Measurements from ENCODE around the gene PRPF40A.

PRPF40A gene

DNA sequence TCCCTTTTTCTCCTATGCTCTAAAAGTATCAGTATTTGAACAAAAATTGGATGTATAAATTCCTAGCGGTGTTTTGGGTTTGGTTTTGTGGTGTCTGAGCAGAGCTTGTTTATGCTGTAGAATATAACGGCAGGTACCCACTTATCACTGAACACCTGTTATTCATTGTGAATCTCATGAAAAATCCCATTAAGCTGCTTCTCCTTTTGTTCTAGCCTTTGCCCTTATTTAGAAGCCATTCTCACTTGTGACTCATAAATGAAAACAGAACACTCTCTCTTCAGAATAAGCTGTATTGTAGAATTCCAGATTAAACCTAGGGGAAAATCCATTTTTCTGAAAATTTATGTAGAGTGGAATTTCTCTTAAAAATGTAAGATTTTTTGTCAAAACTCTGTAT is 104.0 kb downstream of the PRPF40A start:
- no peak for DNase-seq

GRCh38 chr2:152611458-152612231 is 105.6 kb downstream of the PRPF40A start:
- no peak for DNase-seq

- DNase-seq: no peak
These were observed 107.6 kb downstream of the PRPF40A start for GRCh38 chr2:152609699-152610098.

DNA sequence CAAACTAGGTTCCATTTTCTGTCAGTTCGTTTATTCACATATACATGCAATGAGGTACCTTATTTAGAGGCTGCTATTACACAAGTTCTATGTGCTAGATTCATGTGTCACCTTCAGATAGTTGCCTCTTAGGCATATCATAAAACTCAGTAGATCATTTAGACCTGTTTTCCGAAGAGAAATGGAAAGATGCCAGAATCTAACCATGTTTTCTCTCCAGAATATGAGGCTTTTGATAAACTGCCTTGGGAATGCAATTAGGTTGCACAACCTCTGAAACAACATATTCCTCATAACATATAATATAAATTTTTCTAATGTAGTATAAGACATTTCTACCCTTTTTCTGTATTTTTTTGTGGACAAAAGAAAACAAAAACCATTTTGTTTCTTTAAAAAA is 108.1 kb downstream of the PRPF40A start:
- DNase-seq: no peak

DNA sequence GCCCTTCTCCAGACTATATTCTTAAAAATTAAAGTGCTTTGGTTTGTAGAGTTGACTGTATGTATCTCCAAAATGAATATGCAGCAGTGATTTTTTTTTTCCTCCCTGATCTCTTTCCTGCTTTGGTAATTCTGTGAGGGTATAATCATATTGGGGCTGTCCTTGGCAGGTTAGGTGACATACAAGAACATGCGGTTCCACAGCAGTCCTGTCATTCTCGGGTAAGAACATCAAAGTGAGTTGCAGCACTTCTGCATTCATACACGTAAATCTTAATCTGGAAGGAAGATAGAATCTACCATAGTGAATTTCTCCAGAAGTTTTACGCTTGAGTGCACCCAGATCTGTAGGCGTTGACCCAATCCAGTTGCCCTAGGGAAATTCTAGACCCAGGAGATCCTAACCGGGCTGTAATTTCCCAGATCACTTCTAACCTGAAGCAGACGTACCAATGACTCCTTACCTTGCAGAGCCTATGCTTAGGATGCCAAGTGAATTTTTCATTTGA is 109.4 kb downstream of the PRPF40A start:
- no peak for DNase-seq

DNA sequence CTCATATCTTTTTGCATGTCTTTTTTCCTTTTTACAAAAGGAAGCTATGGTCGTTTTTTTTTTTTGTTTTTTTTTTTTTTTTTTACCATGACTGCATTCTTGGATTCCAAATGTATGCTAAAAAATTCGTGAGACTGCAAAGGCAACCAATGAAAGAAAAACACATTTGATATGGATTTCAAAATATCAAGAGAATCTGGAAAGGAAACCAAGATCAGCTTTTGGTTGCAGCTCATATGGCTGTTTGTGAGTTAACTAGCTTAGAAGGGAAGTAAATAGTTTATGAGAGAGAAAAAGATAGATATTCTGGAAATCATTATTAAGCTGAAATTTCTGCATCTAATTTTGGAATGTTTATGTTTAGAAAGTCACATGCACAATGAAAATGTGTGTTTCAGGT is 110.3 kb downstream of the PRPF40A start:
- no peak for DNase-seq

DNA sequence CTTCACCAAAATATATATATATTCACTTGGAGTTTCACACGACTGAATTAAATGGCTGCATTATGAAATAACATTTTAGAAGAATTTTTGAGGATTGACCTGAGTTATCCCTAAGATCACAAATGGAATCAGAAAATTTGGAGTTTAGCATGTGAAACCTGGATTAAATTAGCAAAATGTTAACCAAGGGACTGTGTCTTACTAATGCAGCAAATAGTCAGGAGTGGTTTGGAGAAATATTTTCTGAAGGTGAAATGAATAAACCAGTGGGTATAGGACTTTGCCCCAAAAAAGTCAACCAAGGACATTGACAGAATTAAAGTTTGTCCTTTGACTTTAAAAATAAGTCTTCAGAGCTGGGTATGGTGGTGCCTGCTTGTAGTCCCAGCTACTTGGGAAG is 111.2 kb downstream of the PRPF40A start:
- no peak for DNase-seq

DNA sequence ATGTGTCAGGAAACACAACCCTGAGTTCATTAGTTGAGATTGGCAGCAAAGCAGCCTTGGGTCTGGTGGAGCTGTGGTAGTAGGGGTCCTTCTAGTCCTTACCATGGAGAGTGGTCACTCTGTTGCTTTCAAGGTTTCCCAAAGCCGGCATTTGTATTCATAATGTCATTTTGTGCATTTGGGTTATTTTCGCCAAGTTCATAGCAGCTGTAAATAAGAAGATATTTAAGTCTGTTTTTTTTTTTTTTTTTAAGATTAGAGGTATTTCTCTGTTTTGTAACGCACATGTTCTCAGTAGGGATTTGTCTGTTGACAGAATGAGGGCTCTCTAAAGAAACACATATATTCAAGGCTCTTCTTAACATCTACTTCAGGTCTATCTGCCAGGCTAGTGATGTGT is 114.1 kb downstream of the PRPF40A start:
- no peak for DNase-seq

GRCh38 chr2:152602750-152603149 is 114.5 kb downstream of the PRPF40A start:
- no peak for DNase-seq
